GM21381 (cell line): ENCODE data around the gene CELSR1.
"Not testable (repeated sequence)": the region's sequence is repeated elsewhere in the genome, so short reads cannot be mapped to it uniquely, and the experiment has no call there.

Experiments
- ATAC-seq: cut with Tn5 transposase; IDR thresholded peaks from one replicate; pipeline ENCODE4 v1.9.1; 2021; ENCODE audit warnings: mild to moderate bottlenecking, moderate library complexity; ENCODE audit not compliant: unreplicated experiment

CELSR1 gene

DNA sequence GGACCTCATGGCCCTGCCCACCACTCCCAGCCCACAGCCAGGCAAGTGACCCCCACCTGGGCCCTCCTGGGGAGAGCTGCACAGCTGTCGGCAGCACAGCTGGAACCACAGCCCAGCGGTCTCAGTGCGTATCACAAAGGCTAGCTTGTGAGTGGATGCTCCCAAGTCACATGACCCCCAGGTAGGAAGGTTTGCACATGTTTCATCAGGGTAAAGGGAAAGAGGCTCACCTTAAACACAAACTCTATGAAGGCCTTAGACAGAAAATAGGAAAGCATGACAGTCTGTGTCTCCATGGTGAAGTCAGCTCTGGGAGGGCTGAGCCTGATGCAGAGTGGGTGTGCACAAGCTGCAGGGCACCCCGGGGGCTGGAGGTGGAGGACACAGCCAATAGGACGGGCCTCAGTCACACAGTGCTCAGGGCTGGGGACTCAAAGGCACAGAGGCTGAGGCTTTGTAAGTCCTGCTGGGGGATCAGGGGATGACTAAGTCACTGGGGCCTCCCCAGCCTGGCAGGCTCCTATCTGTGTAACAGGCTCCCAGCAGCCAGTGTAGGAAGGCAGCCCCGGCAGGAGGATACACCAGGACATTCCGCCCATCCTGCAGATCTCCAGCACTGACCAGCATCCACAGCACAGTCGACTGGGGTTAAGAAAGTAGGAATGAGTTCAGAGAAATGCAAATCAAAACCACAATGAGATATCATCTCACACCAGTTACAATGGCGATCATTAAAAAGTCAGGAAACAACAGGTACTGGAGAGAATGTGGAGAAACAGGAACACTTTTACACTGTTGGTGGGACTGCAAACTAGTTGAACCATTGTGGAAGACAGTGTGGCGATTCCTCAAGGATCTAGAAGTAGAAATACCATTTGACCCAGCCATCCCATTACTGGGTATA, 22.0 kb downstream of the CELSR1 start:
- ATAC-seq, result no peak

GRCh38 chr22:46514592-46515207, 22.7 kb downstream of the CELSR1 start:
- ATAC-seq, result no peak

- no peak for ATAC-seq
Observed at GRCh38 chr22:46513908-46514550, 23.4 kb downstream of the CELSR1 start.

DNA sequence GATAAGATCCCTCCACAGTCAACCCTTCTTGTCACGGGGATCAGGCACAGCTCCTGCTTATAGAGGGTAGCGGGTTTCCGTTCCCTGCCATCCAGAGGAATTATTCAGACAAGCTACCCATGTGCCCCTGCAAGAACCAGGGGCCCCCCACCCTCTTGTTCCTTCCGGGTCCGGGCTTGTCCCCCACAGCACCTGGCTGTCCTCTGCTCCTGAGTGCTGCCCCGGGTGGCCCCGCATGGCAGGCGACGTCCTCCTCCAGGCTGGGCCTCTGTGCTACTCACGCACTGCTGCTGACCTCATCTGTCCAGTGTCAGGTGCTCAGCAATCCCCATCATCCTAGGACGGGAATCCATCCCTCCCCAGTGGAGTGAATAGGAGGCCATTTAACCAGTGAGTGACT, 24.7 kb downstream of the CELSR1 start:
- ATAC-seq, result no peak

DNA sequence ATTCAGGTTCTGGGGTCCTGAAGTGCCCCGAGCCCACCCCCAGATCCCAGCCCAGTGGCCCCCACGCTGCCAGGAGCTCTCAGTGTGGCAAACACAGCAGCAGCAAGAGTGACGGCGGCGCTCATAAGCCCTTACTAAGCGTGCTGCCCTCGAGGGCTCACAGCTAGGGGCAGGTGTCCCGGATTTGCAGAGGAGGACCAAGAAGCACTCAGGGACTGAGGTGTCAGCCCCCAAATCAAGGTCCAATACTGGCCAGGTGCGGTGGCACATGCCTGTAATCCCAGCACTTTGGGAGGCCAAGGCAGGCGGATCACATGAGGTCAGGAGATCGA, 25.4 kb downstream of the CELSR1 start:
- ATAC-seq, result no peak

DNA sequence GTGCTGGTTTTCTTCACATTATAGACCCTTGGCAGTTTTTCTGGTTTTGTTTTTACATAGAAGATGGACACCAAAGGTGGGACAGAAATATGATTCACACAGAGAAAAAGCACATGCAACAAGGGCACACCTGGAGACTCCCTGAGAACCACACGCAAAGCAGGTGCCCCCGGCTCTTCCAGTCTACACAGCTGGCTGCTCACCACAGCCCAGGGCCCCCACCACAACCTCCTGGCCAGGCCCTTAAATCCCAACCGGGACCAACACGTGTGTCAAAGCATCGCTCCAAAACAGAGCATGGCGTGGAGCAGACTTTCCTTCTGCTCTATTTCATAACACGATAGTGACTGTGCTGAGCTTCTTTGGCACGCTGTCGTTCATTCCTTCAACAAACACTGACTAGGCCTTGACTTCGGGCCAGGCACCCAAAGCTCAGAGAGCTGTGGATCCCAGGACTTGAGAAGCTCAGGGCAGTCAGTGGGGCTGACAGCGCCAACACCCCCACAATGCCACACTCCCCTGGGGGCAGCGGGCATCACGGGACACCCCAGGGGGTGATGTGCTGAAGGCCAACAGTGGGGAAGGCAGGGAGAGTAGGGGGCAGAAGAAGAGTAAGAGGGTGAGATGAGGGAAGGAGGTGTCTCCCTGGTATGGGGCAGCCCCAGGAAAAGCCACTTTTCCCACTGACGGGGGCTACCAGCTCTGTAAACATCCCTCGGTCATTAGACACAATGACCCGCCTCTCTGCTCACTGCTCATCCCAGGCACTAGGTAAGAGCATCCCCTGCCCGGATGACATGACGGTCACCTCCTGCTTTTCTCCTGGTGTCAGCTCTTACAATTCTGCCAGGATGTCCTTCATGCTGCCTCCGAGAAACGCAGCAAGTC, 26.0 kb downstream of the CELSR1 start:
- no peak for ATAC-seq

- ATAC-seq, result no peak
Observed at GRCh38 chr22:46509416-46510089, 27.9 kb downstream of the CELSR1 start.

DNA sequence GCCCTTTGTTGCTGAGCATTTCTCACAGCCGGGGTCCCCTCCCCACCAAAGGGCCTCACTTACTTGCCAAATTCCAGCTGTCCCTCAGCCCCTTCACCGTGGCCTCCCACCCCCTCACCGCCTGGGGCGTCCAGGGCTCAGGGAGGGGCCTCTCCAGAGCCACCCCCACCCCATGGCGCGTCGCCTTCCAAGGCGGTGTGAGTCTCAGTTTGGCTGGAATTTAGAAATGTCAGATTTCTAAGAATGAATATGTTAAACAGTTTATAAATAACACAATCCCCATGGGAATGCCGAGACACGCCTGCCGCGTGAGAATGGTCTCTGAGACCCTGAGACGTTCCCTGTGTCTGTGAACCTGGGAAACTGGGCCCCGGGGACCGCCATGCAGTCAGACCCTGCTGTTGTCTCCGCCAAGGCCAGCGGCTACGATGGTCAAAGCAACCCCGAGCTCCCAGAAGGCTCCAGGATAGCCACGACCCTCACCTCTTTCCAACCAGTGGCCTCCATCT, 28.9 kb downstream of the CELSR1 start:
- ATAC-seq, result no peak

DNA sequence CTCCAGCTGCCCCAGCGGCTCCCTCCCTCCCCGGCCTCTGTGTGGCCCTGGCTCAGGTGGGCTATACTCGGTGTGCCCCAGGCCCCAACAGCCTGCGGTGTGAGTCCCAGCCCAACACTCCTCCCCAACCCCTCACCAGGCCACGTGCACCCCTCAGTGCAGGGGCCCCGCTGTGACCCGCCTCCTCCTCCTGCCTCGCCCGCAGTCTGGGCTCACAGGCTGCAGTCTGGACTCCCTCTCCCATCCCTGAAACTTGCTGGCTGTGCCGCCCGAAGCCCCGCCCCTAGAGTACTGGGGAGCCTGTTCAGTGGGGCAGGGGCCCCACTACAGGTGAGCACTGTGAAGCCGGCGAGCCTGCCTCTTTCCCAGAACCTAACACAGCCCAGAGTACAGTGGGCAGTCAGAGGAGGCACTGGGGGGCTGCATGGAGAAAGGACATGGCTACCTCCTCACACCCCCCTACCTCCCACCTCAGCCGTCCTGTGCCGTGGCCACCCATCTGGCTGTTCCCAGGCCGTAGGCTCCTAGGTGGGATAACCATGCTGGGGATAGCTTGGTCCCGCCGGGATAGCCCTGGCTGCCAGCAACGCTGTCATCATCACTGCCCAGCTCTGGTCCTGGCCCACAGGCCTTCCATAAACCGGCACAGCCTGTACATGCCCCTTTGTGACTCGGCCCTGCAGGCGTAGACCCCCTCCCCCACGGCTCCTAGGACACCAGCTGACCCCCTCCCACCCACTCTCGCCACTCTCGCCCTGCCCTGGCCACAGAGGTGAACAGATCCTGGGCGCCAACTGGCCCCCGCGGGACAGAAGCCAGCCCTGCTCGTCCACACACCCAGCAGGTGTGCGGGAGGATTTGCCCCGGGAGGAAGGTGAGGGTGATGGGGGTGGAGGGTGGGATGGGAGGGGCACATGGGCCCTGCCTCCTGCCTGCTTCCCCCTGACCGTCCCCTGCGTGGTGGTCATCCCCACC, 29.7 kb downstream of the CELSR1 start:
- no peak for ATAC-seq

- ATAC-seq, result no peak
Observed at GRCh38 chr22:46504584-46504983, 32.8 kb downstream of the CELSR1 start.

DNA sequence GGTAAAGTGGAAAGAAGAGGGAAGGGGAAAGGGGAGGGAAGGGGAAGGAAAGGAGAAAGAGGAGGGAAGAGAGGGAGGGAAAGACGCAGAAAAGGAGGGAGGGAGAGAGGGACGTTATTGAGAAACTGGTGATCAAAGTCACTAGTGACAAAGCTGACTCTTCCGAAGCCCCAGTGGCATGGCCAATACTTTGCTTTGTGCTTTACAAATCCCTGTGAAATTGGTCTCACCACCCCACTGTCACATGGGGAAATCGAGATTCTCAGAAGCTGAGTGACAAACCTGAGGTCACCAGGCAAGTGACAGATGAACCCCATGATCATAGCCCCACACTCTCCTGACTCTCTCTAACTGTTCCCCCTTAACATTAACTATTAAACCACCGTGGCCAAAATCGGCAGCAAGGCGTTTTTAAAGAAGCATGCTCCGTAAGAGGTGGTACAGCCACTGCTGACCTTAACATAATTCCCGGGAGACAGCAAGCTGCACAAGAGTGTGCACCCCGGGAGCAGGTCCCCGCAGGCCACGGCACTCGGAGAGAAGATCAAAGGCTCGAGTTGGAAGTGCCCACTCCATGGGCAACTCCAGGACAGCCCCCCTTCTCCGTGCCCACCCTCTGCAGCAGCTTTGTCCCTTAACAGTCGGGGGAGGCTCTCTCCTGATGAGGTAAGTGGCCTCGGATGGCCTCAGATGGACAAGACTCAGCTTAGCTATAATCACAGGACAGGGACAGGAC, 34.8 kb downstream of the CELSR1 start:
- ATAC-seq, result no peak

GRCh38 chr22:46501701-46502100, 35.7 kb downstream of the CELSR1 start:
- no peak for ATAC-seq

- ATAC-seq, result not testable (repeated sequence)
Observed at GRCh38 chr22:46501265-46501664, 36.2 kb downstream of the CELSR1 start.

- ATAC-seq, result no peak
Observed at GRCh38 chr22:46500201-46500600, 37.2 kb downstream of the CELSR1 start.

DNA sequence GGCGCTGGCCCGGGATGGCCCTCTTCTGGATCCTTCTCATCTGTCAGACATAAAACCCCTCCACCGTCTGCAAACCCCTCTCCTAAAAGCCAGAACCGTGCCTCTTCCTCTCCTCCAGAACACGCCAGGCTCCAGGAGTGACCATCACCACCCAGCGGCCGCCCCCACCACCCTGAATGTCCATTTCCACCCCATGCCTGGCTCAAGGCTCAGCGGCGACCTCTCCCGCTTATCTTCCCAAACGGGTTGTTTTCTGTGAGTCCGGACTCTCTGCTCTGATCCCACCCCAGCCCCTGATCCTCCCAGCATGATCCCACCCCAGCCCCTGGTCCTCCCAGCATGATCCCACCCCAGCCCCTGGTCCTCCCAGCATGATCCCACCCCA, 37.6 kb downstream of the CELSR1 start:
- no peak for ATAC-seq

GRCh38 chr22:46491946-46492345, 45.5 kb downstream of the CELSR1 start:
- ATAC-seq, result no peak

- ATAC-seq, result no peak
Observed at GRCh38 chr22:46490538-46490937, 46.9 kb downstream of the CELSR1 start.

- ATAC-seq, result no peak
Observed at GRCh38 chr22:46486996-46487717, 50.3 kb downstream of the CELSR1 start.
